ENCODE data around the gene GSAP. TPM values are rescaled to one million over a fixed set of nuclear protein-coding genes. Genes with fewer than 3 reads are reported as not detected.

The GSAP gene
- total and polyA plus RNA-seq, 2 of the 4 experiments (the other 2 are of a cell fraction), result 1.6 to 1.8 TPM

DNA sequence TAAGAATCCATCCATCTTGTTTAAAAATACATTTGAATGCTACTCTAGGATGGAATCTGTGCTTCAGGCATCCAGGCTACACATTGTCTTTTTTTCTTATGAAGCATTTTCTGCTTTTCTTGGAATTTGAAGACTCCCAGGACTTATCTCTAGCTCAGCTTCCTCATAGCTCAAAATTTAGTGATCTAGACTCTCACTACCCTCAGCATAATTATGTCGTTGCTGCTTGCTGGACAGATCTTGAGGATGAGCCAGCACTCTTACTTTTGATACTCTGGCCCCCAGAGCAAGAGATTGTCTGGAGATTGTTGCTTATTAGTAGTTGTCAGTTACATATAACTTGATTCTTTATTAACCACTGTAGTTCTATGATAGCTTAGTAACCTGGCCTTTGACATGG lies 133.3 kb downstream of the GSAP start:
- ChIA-PET POLR2A (ENCODE audit: unreplicated experiment) (no interaction called here), CTCF (no interaction called here)
- Histone ChIP-seq H3K4me1 (ENCODE audit: control insufficient read depth, insufficient read depth, low read length) (peaks cover 1% of the 10 kb centered on the region; the same call in 1 of the 2 replicates), H3K79me1 (ENCODE audit: low read depth in 1 of 2, low read length in 2 of 2) (no peaks in the 10 kb centered on the region), H4K5ac (ENCODE audit: low read depth, low read length) (no peak overlapping the region), H4K91ac (ENCODE audit: insufficient read depth, low read depth, low read length) (no peak overlapping the region), H3K9me1 (ENCODE audit: insufficient read depth, low read length) (no peaks in the 10 kb centered on the region), H3K27ac (ENCODE audit: insufficient read depth, low read length) (no peak overlapping the region), H3K9me3 (ENCODE audit: control insufficient read depth, insufficient read depth, low read length) (no peaks in the 10 kb centered on the region; the same call in 1 of the 2 replicates), H2BK5ac (ENCODE audit: low read depth, low read length, poor library complexity, severe bottlenecking) (no peak overlapping the region), H2BK120ac (ENCODE audit: low read depth, low read length) (no peak overlapping the region), H3K4ac (ENCODE audit: low read depth, low read length) (no peak overlapping the region), H2BK20ac (ENCODE audit: low read depth, low read length) (no peak overlapping the region), H3K14ac (replicated peaks; ENCODE audit: low read depth, low read length) (no peak overlapping the region), H3K27me3 (ENCODE audit: control insufficient read depth, insufficient read depth, low read length) (no peaks in the 10 kb centered on the region), H2BK15ac (ENCODE audit: low read depth, low read length) (no peak overlapping the region), H2AK9ac (replicated peaks; ENCODE audit: low read depth, low read length, poor library complexity) (no peak overlapping the region), H3K56ac (ENCODE audit: extremely low read depth, insufficient read depth, low read length) (no peak overlapping the region), H3K4me2 (ENCODE audit: low read depth, low read length) (no peak overlapping the region), H3K9ac (ENCODE audit: low read depth, low read length) (no peak overlapping the region), H4K8ac (ENCODE audit: low read depth in 2 of 2, low read length in 2 of 2) (no peak overlapping the region), H2AFZ (replicated peaks; ENCODE audit: low read length, poor library complexity) (no peak overlapping the region), H3K23ac (ENCODE audit: low read depth, low read length) (no peak overlapping the region), H2AK5ac (ENCODE audit: low read depth, low read length) (no peak overlapping the region), H3K4me3 (ENCODE audit: insufficient read depth, low read depth, low read length) (no peak overlapping the region), H3K18ac (ENCODE audit: low read depth, low read length) (no peak overlapping the region), H3K36me3 (ENCODE audit: control insufficient read depth, insufficient read depth, low read length) (peaks cover 2% of the 10 kb centered on the region; the same call in 1 of the 2 replicates), H4K20me1 (ENCODE audit: insufficient read depth, low read length) (no peaks in the 10 kb centered on the region)
- no TSS peak for BruUV-seq (replicated peaks)
- ATAC-seq (ENCODE audit: low read depth) (no peak), DNase-seq (no peak)
- intact Hi-C loops (cut with micrococcal nuclease) (no loop called here), in situ Hi-C loops (cut with MboI; ENCODE audit: low sequenced_read_pairs) (no loop called here), dilution Hi-C loops (cut with HindIII; ENCODE audit: low sequenced_read_pairs, unreplicated experiment) (no loop called here)
- WGBS, 2 experiments (ENCODE audit: extremely low coverage in 2 of 2, insufficient read length in 1 of 2), result no CpG with 5 or more reads among the region's 1 CpG
- TF ChIP-seq RCOR1 (IDR thresholded peaks at IDR 0.05; ENCODE audit: insufficient replicate concordance, low read length) (no peak), MXI1 (IDR thresholded peaks at IDR 0.05; ENCODE audit: borderline replicate concordance, low read depth, low read length) (no peak), SMC3 (IDR thresholded peaks at IDR 0.05; ENCODE audit: low read depth, low read length) (no peak), NFE2L2 (IDR thresholded peaks at IDR 0.05; ENCODE audit: low read depth, low read length) (no peak), RAD21 (IDR thresholded peaks at IDR 0.05; ENCODE audit: low read length) (no peak), MAZ (IDR thresholded peaks at IDR 0.05; ENCODE audit: borderline replicate concordance, low read depth, low read length) (no peak)
- TF ChIP-seq, protein P1, sequence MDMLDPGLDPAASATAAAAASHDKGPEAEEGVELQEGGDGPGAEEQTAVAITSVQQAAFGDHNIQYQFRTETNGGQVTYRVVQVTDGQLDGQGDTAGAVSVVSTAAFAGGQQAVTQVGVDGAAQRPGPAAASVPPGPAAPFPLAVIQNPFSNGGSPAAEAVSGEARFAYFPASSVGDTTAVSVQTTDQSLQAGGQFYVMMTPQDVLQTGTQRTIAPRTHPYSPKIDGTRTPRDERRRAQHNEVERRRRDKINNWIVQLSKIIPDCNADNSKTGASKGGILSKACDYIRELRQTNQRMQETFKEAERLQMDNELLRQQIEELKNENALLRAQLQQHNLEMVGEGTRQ (IDR thresholded peaks at IDR 0.05; ENCODE audit: low read depth, low read length), result no peak
- TF ChIP-seq, protein P2, sequence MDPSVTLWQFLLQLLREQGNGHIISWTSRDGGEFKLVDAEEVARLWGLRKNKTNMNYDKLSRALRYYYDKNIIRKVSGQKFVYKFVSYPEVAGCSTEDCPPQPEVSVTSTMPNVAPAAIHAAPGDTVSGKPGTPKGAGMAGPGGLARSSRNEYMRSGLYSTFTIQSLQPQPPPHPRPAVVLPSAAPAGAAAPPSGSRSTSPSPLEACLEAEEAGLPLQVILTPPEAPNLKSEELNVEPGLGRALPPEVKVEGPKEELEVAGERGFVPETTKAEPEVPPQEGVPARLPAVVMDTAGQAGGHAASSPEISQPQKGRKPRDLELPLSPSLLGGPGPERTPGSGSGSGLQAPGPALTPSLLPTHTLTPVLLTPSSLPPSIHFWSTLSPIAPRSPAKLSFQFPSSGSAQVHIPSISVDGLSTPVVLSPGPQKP (IDR thresholded peaks at IDR 0.05; ENCODE audit: borderline replicate concordance, low read depth, low read length), result no peak

All from IMR-90 (cell line).